Osteocyte (in vitro differentiated cells): ENCODE measurements around the gene CENPP. TPM values are rescaled to one million over a fixed set of nuclear protein-coding genes. Genes with fewer than 3 reads are reported as not detected.

Experiments
- DNase-seq: peaks from one replicate; pipeline ENCODE4 v3.0.0; 2021; ENCODE audit warnings: mixed read lengths; ENCODE audit not compliant: unreplicated experiment; ENCODE audit errors: extremely low spot score
- H3K27ac Mint-ChIP-seq: one replicate; pipeline ENCODE4 v1.8.0; 2021; ENCODE audit warnings: mild to moderate bottlenecking, mixed read lengths; ENCODE audit not compliant: unreplicated experiment
- H3K27me3 Mint-ChIP-seq: one replicate; pipeline ENCODE4 v1.8.0; 2021; ENCODE audit warnings: mixed read lengths; ENCODE audit not compliant: unreplicated experiment
- H3K36me3 Mint-ChIP-seq: one replicate; pipeline ENCODE4 v1.8.0; 2021; ENCODE audit warnings: mixed read lengths; ENCODE audit not compliant: unreplicated experiment
- H3K4me1 Mint-ChIP-seq: one replicate; pipeline ENCODE4 v1.8.0; 2021; ENCODE audit warnings: mixed read lengths; ENCODE audit not compliant: unreplicated experiment
- H3K4me3 Mint-ChIP-seq: one replicate; pipeline ENCODE4 v1.8.0; 2021; ENCODE audit warnings: mild to moderate bottlenecking, moderate library complexity, mixed read lengths; ENCODE audit not compliant: unreplicated experiment
- H3K9me3 Mint-ChIP-seq: one replicate; pipeline ENCODE4 v1.8.0; 2021; ENCODE audit warnings: mixed read lengths; ENCODE audit not compliant: unreplicated experiment
- total RNA-seq: library from RNA; stranded (reverse); gene quantifications from 2 replicates; pipeline ENCODE4 v1.2.1, GENCODE V29; 2021
- TF ChIP-seq, protein P1 (sequence below): fragments of 200-600 bp; sonication (generic); IDR thresholded peaks from 2 replicates; pipeline ENCODE4 v1.5.0; 2021; ENCODE audit warnings: antibody characterized with exemption, mild to moderate bottlenecking, moderate library complexity

CENPP gene
- total RNA-seq, 1 donor from 2014 or later, result 11.6 TPM

DNA sequence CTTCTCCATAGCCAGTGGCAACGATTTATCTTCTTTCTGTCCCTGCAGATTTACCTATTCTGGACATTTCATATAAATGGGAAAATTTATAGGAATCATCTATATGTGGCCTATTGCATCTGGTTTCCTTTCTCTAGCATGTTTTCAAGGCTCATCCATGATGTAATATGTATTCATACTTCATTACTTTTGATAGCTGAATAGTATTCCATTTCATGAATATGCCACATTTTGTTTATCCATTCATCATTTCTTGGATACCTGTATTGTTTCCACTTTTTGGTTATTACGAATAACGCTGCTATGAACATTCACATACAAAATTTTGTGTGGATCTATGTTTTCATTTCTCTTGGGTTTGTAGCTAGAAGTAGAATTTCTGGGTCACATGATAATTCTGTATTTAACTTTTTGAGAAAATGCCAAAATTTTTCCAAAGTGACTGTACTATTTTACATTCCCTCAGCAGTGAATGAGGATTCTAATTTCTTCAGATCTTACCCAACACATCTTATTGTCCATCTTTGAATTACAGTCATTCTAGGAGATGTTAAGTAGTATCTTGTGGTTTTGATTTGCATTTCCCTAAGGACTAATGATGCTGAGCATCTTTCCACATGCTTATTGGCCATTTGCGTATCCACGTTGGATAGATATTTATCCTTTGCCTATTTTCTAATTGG, 35.9 kb upstream of the CENPP start:
- TF ChIP-seq, protein P1, sequence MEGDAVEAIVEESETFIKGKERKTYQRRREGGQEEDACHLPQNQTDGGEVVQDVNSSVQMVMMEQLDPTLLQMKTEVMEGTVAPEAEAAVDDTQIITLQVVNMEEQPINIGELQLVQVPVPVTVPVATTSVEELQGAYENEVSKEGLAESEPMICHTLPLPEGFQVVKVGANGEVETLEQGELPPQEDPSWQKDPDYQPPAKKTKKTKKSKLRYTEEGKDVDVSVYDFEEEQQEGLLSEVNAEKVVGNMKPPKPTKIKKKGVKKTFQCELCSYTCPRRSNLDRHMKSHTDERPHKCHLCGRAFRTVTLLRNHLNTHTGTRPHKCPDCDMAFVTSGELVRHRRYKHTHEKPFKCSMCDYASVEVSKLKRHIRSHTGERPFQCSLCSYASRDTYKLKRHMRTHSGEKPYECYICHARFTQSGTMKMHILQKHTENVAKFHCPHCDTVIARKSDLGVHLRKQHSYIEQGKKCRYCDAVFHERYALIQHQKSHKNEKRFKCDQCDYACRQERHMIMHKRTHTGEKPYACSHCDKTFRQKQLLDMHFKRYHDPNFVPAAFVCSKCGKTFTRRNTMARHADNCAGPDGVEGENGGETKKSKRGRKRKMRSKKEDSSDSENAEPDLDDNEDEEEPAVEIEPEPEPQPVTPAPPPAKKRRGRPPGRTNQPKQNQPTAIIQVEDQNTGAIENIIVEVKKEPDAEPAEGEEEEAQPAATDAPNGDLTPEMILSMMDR, result no peak
- Mint-ChIP-seq H3K27ac (no peak overlapping the region), H3K9me3 (no peaks in the 10 kb centered on the region), H3K4me1 (peaks cover 38% of the 10 kb centered on the region), H3K4me3 (no peak overlapping the region), H3K36me3 (peaks cover 44% of the 10 kb centered on the region), H3K27me3 (no peaks in the 10 kb centered on the region)
- no peak for DNase-seq

DNA sequence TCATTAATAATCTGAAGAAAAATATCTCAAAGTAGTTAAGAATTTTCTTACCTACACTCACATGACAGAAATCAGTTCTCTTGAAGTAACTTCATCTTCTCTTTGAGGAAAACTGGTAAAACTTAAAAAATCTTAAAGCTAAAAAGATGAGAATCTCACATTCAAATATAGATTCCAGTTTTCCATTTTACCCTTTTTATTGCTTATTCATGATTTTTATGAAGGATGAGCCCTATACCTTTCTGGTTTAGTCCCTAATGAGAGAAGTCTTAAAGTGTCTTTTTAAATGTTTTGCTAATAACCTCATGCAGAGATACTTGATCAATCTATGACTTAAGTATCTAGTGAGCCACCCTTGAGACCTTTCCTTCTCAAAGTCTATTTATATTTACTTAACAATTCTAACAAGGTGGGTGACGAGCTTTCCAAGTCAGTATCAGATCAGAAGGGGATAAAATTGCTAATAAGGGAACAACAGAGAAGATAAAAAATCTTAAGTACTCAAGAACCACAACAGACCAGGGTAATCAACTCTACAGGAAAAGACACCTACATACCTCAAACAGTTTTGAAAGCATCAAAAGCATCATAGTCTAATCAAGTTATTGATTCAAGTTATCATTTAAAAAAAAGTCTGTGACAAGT, 34.8 kb upstream of the CENPP start:
- peaks cover 34% of the 10 kb centered on the region for H3K36me3 Mint-ChIP-seq
- no peak for DNase-seq
- H3K9me3 Mint-ChIP-seq, result no peaks in the 10 kb centered on the region
- TF ChIP-seq, protein P1, result no peak
- peak overlapping the region; percentile 98 for H3K4me3 Mint-ChIP-seq
- peaks cover 43% of the 10 kb centered on the region for H3K4me1 Mint-ChIP-seq
- no peaks in the 10 kb centered on the region for H3K27me3 Mint-ChIP-seq
- H3K27ac Mint-ChIP-seq, result peak overlapping the region; percentile 49

- Mint-ChIP-seq H3K4me3 (peak overlapping the region; percentile 98), H3K27ac (no peak overlapping the region), H3K36me3 (peaks cover 33% of the 10 kb centered on the region), H3K4me1 (peaks cover 43% of the 10 kb centered on the region), H3K9me3 (no peaks in the 10 kb centered on the region), H3K27me3 (no peaks in the 10 kb centered on the region)
- TF ChIP-seq, protein P1, result no peak
- no peak for DNase-seq
Observed at GRCh38 chr9:92291577-92291976, 34.2 kb upstream of the CENPP start.

GRCh38 chr9:92292338-92293074, 33.2 kb upstream of the CENPP start:
- Mint-ChIP-seq H3K36me3 (peaks cover 31% of the 10 kb centered on the region), H3K4me3 (peak overlapping the region; percentile 98), H3K27me3 (no peaks in the 10 kb centered on the region), H3K9me3 (no peaks in the 10 kb centered on the region), H3K4me1 (peaks cover 43% of the 10 kb centered on the region), H3K27ac (peak overlapping the region; percentile 99)
- TF ChIP-seq, protein P1, result no peak
- DNase-seq, result no peak

GRCh38 chr9:92293075-92293354, 32.7 kb upstream of the CENPP start:
- no peaks in the 10 kb centered on the region for H3K27me3 Mint-ChIP-seq
- TF ChIP-seq, protein P1, result no peak

More at GRCh38 chr9:92293075-92293354, 32.7 kb upstream of the CENPP start:
- Mint-ChIP-seq H3K4me1 (peaks cover 43% of the 10 kb centered on the region), H3K36me3 (peaks cover 31% of the 10 kb centered on the region), H3K4me3 (peak overlapping the region; percentile 98), H3K27ac (peak overlapping the region; percentile 99), H3K9me3 (no peaks in the 10 kb centered on the region)
- no peak for DNase-seq
